HG03460 (cell line): ENCODE results near the gene PRSS53.

Experiments used
- ATAC-seq: cut with Tn5 transposase; IDR thresholded peaks from one replicate; pipeline ENCODE4 v1.9.1; 2021; ENCODE audit not compliant: unreplicated experiment

PRSS53 gene

GRCh38 chr16:31099860-31100638 is 11.3 kb upstream of the PRSS53 start:
- no peak for ATAC-seq

- peak; percentile 87 for ATAC-seq
Observed at GRCh38 chr16:31094424-31095120, 5.8 kb upstream of the PRSS53 start, which contains the start of gene VKORC1. Gene VKORC1 (minus strand): TSS chr16:31094797. CDS start chr16:31094729, 68 bp downstream.

GRCh38 chr16:31094088-31094423 is 5.3 kb upstream of the PRSS53 start:
- ATAC-seq: no peak

- no peak for ATAC-seq
Observed at GRCh38 chr16:31093132-31093703, 4.5 kb upstream of the PRSS53 start.

GRCh38 chr16:31092330-31092729 is 3.6 kb upstream of the PRSS53 start:
- no peak for ATAC-seq

- ATAC-seq: no peak
Observed at GRCh38 chr16:31090540-31090939, 1.8 kb upstream of the PRSS53 start.

- ATAC-seq: no peak
Observed at GRCh38 chr16:31089199-31089598, 456 bp upstream of the PRSS53 start.

- no peak for ATAC-seq
Observed at GRCh38 chr16:31087971-31088370, 772 bp downstream of the PRSS53 start.

- no peak for ATAC-seq
Observed at GRCh38 chr16:31087481-31087880, 1.3 kb downstream of the PRSS53 start.

- no peak for ATAC-seq
Observed at GRCh38 chr16:31086629-31086906, 2.2 kb downstream of the PRSS53 start.

- ATAC-seq: no peak
Observed at GRCh38 chr16:31085873-31086628, 2.7 kb downstream of the PRSS53 start.

GRCh38 chr16:31085411-31085810 is 3.3 kb downstream of the PRSS53 start:
- no peak for ATAC-seq

GRCh38 chr16:31084584-31085302 is 4.0 kb downstream of the PRSS53 start:
- no peak for ATAC-seq

- no peak for ATAC-seq
Observed at GRCh38 chr16:31083981-31084380, 4.8 kb downstream of the PRSS53 start.

GRCh38 chr16:31083556-31083955 is 5.2 kb downstream of the PRSS53 start:
- ATAC-seq: no peak

GRCh38 chr16:31083081-31083480 is 5.7 kb downstream of the PRSS53 start:
- no peak for ATAC-seq

GRCh38 chr16:31082368-31083045 is 6.2 kb downstream of the PRSS53 start:
- ATAC-seq: no peak

GRCh38 chr16:31081428-31082351 is 7.1 kb downstream of the PRSS53 start:
- ATAC-seq: no peak

- no peak for ATAC-seq
Observed at GRCh38 chr16:31080756-31081419, 7.9 kb downstream of the PRSS53 start.
